Measurements from ENCODE around the gene PTPRCAP. TPM values are rescaled to one million over a fixed set of nuclear protein-coding genes. Genes with fewer than 3 reads are reported as not detected.

PTPRCAP gene
- polyA plus RNA-seq, 1 of the 3 experiments (the other 2 are of a cell fraction) = 1.4 TPM

GRCh38 chr11:67420147-67420645 lies 17.3 kb downstream of the PTPRCAP start:
- ChIA-PET CTCF (interaction anchor here (0.8 to 2.7 kb wide), 4 partner anchors 13 to 37 kb away, joined by 3 to 17 read pairs (median 4); partner anchors contain the start of gene PPP1CA), POLR2A (interaction anchor here (0.5 to 1.3 kb wide), 4 partner anchors 24 to 1107 kb away, joined by 3 to 4 read pairs (median 3); partner anchors contain the start of genes GSTP1 and RAD9A)
- Histone ChIP-seq H3K36me3 (replicated peaks in 1 of 2; ENCODE audit: control insufficient read depth in 1 of 2, insufficient read depth in 2 of 2, low read length in 1 of 2) (no peaks in the 10 kb centered on the region), H3K4me1 (ENCODE audit: control insufficient read depth in 1 of 2, insufficient read depth in 2 of 2, low read depth in 1 of 2, low read length in 1 of 2) (peaks cover 7 to 8% of the 10 kb centered on the region in 2 experiments; a peak in 2 of 4 replicates), H3K9me3 (no peaks in the 10 kb centered on the region), H4K20me1 (ENCODE audit: insufficient read depth) (no peaks in the 10 kb centered on the region), H3K79me2 (ENCODE audit: insufficient read depth) (no peaks in the 10 kb centered on the region), H3K4me3 (ENCODE audit: low read depth in 2 of 2, low read length in 1 of 2) (peak overlapping the region; percentile 63 to 66), H3K4me2 (peak overlapping the region; percentile 68), H3K27ac (ENCODE audit: low read depth in 2 of 2, low read length in 1 of 2) (no peak overlapping the region; a peak in 1 of 4 replicates), H3K27me3 (ENCODE audit: insufficient read depth) (no peaks in the 10 kb centered on the region), H3F3A (replicated peaks; ENCODE audit: insufficient read depth) (no peaks in the 10 kb centered on the region), H3K9me2 (no peaks in the 10 kb centered on the region), H3K9ac (peak overlapping the region; percentile 49; the same call in 1 of the 2 replicates), H2AFZ (ENCODE audit: low read depth) (no peak overlapping the region)
- 70% methylated on average over 2 of the region's 15 CpGs for WGBS (ENCODE audit: low lambda C conversion rate)
- no peak for TF ChIP-seq SIN3A (IDR thresholded peaks at IDR 0.05; ENCODE audit: borderline replicate concordance, low read depth, low read length)
- TF ChIP-seq MAX (IDR thresholded peaks at IDR 0.05; ENCODE audit: low read depth) = no peak
- TF ChIP-seq FOXM1 (IDR thresholded peaks at IDR 0.05; ENCODE audit: low read depth) = no peak
- no peak for TF ChIP-seq MEF2A (IDR thresholded peaks at IDR 0.05; ENCODE audit: borderline replicate concordance, low read depth)
- no peak for TF ChIP-seq MXI1 (IDR thresholded peaks at IDR 0.05; ENCODE audit: low read depth, low read length)
- TF ChIP-seq IRF3 (IDR thresholded peaks at IDR 0.05; ENCODE audit: low read depth, low read length) = no peak
- no peak for TF ChIP-seq FOXJ3 (CRISPR knock-in tag; IDR thresholded peaks at IDR 0.05)
- TF ChIP-seq CTCF (IDR thresholded peaks at IDR 0.05) = no peak
- TF ChIP-seq CHD2 (IDR thresholded peaks at IDR 0.05; ENCODE audit: low read length, partially characterized antibody) = no peak
- TF ChIP-seq TEAD4 (IDR thresholded peaks at IDR 0.05; ENCODE audit: borderline replicate concordance, insufficient read depth) = no peak
- no peak for TF ChIP-seq USF1 (IDR thresholded peaks at IDR 0.05; ENCODE audit: borderline replicate concordance, low read depth)
- TF ChIP-seq JUND (IDR thresholded peaks at IDR 0.05) = no peak
- TF ChIP-seq TAF1 (IDR thresholded peaks at IDR 0.05; ENCODE audit: borderline replicate concordance, low read depth, low read length) = no peak
- no peak for TF ChIP-seq RXRA (IDR thresholded peaks at IDR 0.05; ENCODE audit: borderline replicate concordance, low read depth)
- TF ChIP-seq EP300 (IDR thresholded peaks at IDR 0.05; ENCODE audit: borderline replicate concordance in 1 of 2, low read depth in 1 of 2, low read length in 1 of 2) = no peak
- no peak for TF ChIP-seq GATA2 (CRISPR knock-in tag; IDR thresholded peaks at IDR 0.05)
- TF ChIP-seq USF2 (IDR thresholded peaks at IDR 0.05; ENCODE audit: borderline replicate concordance, low read depth, low read length) = no peak
- no peak for TF ChIP-seq POLR2AphosphoS5 (IDR thresholded peaks at IDR 0.05; ENCODE audit: low read depth, low read length)
- no peak for TF ChIP-seq REST (IDR thresholded peaks at IDR 0.05; ENCODE audit: low read depth, low read length)
- no peak for TF ChIP-seq NFIC (IDR thresholded peaks at IDR 0.05; ENCODE audit: borderline replicate concordance)
- no peak for DNase-seq
